Activated CD8-positive, alpha-beta memory T cell treated with anti-CD3 and anti-CD28 coated beads, Interleukin-2, amount 50 U/mL, for 48 hours (primary cell): ENCODE results near the gene VIPR2.
A peak's percentile ranks its signal among the peaks of the same experiment; 100 is the strongest.
"Not testable (repeated sequence)": the region's sequence is repeated elsewhere in the genome, so short reads cannot be mapped to it uniquely, and the experiment has no call there.

ENCODE experiments used
- DNase-seq: peaks from one replicate; pipeline ENCODE4 v3.0.0-alpha.2; 2020

VIPR2 gene, protein sequence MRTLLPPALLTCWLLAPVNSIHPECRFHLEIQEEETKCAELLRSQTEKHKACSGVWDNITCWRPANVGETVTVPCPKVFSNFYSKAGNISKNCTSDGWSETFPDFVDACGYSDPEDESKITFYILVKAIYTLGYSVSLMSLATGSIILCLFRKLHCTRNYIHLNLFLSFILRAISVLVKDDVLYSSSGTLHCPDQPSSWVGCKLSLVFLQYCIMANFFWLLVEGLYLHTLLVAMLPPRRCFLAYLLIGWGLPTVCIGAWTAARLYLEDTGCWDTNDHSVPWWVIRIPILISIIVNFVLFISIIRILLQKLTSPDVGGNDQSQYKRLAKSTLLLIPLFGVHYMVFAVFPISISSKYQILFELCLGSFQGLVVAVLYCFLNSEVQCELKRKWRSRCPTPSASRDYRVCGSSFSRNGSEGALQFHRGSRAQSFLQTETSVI

GRCh38 chr7:159144758-159145489, at the start of gene VIPR2:
Gene VIPR2, minus strand, starts transcription at chr7:159144867. Its CDS starts 96 bp downstream, at chr7:159144771.
- peak; percentile 53 for DNase-seq

DNA sequence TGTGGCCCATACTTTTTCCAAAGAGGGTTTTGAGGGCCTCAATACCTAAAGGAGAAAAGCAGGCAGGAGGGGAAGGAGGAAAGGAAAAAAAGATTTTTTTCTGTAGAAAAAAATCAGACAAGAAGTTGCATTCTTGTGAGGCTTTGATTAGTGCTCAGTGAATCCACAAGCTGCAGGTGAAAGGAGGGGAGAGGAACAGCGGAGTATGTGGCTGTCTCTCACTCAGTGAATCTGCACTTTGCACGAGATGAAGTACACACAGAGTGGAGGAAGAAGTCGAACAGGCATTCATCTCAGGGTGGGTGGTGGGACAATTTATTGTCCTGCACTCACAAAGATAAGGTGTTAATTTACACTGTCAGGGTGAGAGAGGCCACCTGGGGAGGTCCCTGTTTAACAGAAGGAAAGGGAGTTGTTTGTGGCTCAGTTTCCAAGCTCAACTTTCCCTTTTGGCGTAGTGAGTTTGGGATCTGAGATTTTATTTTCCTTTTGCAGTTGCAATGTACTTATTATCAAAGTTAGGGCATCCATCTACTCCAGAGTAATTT, 49.0 kb upstream of the VIPR2 start:
- no peak for DNase-seq

DNA sequence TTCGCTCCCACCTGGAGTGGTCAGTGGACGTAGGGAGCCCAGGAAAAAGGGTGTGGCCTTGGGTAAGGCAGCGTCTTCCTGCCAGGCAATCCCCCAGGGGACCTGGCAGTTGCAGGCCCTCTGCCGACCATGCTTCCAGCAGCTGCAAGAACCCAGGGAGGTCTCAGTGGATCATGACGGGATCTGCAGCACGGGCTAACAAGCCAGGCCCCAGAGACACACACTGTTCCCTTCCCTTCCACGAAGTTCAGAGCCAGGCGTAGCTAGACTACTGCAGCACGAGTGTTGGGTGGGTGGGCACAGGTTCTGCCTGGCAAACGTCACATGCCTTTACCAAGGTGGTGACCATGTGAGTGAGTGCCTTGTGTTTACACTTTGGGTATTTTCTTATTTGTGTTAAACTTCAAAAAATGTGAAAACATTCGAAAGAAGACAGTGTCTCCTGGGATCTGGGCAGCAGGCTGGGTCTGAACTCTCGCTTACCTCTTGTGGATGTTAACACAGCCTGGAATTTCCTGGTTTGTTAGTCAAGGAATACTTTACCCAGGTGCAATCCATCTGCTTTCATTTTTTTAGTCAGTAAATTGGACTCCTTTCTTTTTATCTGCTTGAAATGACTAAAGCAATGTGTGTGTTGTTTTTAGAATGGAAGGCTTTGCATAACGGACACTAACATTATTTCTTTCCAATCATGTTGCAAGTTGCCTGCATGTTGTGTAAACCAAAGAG, 48.2 kb upstream of the VIPR2 start:
- DNase-seq: no peak

- DNase-seq: no peak
Observed at GRCh38 chr7:159192013-159192412, 47.3 kb upstream of the VIPR2 start.

DNA sequence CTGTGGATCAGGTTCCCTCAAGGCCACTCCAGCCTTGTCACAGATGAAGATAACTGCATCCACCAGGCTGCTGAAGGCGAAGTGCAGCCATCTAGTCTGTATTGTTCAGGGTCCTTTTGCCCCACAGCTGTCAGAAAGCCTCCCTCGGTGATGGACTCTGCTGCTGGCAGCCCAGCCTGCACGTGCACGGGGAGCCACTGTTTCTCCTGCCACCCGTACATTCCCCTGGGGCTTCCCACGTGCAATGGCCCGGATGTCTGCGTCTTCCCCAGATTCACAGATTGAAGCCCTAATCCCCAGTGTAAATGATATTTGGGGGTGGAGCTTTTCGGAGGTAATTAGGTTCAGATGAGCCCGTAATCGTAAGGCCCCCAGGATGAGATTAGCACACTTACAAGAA, 46.6 kb upstream of the VIPR2 start:
- DNase-seq: no peak

GRCh38 chr7:159188011-159188410, 43.3 kb upstream of the VIPR2 start:
- no peak for DNase-seq

DNA sequence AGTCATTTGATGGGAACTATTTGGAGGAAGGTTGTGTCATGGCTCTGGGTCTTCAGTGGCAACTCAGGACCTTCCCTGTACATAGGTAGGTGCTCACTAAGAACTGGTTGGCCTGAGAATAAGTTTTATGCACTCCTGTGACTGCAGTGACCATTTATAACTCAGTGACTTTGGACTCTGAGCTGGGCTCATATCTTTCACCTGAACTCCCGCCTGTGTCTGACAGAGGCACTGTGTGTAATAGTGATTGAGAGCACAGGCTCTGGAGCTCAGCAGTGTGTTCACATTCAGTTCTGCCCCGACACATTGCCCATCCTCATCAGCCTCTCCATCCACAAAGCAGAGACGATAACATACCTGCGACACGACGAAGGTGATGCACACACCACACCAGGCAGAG, 34.6 kb upstream of the VIPR2 start:
- no peak for DNase-seq

DNA sequence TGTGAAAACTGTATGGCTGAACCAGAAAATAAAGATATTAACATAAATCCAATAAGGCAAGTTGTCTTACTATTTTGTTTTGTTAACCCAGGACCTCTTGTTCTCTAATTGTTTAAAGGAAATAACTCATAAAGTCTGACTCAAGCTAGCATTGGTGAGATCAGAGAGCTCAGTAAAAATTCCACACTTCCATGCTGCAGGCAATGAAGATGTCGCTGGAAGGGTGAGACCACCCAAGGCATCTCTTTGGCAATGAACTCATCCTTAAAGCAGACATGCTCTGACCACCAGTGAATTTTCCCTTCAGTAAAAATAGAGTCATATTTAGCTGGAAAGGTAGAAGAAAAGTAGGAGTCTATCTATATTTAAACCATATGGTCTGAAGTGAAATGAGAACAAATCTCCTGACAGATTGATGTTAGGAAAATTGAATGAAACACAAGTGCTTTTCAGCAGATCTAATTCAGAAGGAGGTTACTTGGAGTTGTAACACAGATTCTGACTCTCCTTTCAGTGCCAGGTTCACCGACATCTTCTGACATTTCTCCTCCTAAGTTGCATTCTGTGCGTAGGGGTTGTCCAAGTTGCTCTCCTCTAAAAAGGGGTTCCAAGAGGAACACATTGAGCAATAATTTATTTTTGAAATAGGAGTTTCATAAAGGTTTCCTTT, 32.8 kb upstream of the VIPR2 start:
- no peak for DNase-seq

DNA sequence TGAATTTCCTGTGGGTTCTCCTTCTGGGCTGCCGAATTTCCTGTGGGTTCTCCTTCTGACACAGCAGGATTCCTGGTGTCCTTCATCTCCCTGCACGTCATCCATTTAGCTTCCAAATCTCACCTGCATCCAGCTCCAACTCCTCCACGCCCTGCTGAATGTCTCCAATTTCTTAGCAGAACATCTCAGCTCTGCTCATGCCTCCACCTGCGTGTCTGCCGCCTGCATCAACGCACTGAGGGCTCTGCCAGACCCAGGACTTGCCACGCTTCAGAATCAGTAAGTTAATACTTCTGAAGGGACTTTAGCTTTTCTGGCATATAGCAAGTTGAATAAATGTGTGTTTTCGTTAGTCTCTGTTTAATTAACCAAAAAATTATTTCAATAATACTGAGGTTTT, 31.1 kb upstream of the VIPR2 start:
- no peak for DNase-seq

DNA sequence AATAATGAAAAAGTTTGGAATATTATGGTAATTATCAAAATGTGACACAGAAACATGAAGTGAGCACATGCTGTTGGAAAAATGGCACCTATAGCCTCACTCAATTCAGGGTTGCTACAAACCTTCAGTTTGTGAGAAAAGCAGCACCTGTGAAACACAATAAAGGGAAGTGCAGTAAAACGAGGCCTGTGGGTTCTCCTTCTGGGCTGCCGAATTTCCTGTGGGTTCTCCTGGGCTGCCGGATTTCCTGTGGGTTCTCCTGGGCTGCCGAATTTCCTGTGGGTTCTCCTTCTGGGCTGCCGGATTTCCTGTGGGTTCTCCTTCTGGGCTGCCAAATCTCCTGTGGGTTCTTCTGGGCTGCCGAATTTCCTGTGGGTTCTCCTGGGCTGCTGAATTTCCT, 30.4 kb upstream of the VIPR2 start:
- DNase-seq: not testable (repeated sequence)

DNA sequence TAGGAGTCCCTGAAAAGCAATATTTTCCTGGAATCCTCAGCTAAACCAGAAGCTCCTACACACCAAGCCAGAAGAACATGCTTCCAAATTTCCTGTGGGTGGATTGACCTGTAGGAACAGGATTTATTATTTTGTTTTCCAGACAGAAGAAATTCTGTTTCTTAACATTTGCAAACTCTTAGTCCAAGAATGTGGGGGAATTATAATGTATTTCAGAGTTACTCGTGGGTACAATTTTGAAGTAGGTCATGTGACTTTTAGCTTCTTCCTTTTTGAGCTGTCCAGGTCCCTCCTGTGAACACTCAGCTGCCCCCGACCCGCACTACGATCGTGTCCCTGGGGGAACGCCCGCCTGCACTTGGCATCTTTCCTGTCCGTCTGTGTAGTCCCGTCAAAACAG, 27.7 kb upstream of the VIPR2 start:
- no peak for DNase-seq

GRCh38 chr7:159169391-159169790, 24.7 kb upstream of the VIPR2 start:
- DNase-seq: no peak

DNA sequence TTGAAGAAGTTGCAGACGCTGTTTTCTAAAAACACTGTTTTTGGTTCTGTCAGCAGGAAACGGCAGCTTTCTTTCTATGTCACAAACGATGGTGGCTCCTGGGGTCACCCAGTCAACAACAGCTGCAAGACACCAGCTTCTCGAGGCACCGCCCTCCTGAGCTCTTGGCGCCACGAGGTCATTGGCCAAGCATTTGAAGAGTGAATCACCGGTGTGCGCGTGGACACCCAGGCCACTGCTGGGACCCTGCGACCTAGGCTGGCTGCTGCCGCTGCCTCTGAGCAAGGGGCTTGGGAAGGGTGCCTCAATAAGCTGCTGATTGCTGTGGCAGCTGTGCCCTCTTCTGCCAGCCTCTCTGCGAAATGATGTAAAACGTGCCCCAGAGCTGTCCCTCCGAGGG, 22.5 kb upstream of the VIPR2 start:
- no peak for DNase-seq

DNA sequence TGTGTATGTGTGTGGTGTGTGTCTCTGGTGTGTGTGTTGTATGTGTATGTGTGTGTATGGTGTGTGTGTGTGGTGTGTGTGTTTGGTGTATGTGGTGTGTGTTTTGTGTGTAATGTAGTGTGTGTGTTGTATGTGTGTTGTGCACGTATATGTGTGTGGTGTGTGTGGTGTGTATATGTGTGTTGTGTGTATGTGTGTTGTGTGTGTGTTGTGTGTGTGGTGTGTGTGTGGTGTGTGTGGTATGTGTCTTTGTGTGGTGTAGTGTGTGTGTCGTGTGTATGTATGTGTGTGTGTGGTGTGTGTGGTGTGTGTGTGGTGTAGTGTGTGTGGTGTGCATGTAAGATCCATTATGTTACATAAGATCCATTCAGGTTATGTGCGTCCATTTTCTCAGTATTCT, 21.9 kb upstream of the VIPR2 start:
- no peak for DNase-seq

DNA sequence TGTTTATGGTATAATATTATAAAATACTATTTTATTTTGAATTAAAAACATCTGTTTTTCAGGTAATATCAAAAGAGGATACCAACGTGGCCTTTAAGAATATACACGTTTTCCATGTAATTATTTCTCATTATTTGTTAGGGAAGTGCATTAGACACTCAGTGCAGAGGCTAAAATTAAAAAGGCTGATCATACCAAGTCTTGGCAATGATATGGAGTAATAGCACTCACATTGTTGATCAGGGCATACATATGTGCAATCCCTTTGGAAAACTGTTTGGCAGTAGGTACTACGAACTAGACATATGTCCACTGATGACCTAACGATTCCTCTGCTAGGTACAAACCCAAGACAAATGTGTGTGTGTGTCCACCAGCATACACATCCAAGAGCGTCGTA, 20.7 kb upstream of the VIPR2 start:
- no peak for DNase-seq

DNA sequence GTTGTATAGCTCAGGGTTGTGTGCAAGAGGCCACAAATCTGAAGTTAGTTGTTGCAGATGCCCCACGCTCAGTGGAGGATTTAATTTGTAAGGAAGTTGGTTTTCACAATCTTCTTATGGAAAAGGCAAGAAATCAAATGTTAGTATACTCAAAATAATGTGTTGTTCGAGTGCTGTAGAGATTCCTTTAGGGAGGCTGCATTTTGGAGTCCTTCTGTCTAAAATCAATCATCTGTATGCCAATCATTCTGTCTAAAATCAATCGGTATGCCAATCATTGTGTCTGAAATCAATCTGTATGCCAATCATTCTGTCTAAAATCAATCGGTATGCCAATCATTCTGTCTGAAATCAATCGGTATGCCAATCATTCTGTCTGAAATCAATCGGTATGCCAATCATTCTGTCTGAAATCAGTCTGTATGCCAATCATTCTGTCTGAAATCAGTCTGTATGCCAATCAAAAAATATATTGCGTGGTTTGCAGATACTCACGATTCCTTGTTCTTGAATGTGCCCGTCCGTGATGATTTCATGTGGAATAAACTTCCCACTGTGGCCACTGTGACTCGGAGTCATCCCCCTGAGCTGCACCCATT, 19.1 kb upstream of the VIPR2 start:
- DNase-seq: not testable (repeated sequence)

DNA sequence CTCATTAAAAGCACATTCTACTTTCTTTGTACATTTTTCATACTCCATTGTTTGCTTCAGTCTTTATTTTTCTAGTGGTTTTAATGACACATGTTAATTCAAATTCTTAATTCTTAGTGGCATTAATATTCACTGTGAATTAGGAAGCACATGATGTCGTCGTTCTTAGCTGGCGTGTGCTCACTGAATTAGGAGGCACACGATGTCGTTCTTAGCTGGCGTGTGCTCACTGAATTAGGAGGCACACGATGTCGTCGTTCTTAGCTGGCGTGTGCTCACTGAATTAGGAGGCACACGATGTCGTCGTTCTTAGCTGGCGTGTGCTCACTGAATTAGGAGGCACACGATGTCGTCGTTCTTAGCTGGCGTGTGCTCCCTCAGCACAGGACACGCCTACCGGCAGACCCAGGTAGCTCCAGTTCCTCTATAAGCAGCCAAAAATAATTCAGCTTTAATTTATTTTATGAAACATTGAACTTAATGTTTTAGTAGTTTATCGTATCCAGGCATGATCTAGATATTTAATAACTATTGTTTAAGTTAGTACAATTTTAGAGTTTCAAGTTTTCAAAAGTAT, 17.5 kb upstream of the VIPR2 start:
- not testable (repeated sequence) for DNase-seq

GRCh38 chr7:159160450-159160849, 15.8 kb upstream of the VIPR2 start:
- no peak for DNase-seq

GRCh38 chr7:159159731-159160130, 15.1 kb upstream of the VIPR2 start:
- DNase-seq: no peak

GRCh38 chr7:159158888-159159405, 14.3 kb upstream of the VIPR2 start:
- no peak for DNase-seq

DNA sequence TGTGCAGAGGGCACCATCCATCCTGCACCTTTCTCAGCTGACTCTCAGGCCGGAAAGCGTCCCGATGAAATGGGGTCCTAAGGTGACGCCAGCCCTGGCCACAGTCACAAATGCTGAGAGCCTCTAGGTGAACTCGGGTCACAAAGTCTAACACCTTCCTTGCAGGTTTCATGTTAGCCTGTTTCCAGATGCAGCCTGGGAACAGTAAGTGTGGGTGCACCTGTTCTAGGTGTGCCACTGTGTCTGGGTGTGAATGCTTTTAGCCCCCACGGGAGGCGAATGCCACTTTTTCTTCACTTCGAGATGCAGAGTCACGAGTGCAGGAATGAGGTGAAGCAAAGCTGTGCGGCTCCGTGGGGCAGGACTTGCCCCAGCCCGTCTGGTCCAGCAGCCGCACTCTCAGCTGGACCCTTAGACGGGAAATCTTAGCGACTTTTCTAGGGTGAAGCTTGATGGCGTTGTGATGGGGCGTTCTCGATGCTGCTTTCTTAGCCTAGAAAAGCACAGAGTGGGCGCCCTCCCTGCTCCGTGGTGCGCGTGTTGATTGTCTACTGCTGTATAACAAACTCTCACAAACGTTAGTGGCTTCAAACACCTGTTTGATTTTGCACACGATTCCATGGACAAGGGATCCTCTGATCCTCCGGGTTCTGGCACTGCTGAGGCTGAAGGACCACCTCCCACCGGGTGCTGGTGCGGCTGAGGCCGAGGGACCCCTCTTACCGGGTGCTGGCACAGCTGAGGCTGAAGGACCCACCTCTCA, 13.6 kb upstream of the VIPR2 start:
- no peak for DNase-seq
